HCT116 (cell line): Measurements from ENCODE around the gene SACM1L. TPM values are rescaled to one million over a fixed set of nuclear protein-coding genes. Genes with fewer than 3 reads are reported as not detected.

Experiments used
- ATAC-seq: fragments of 200-7000 bp; cut with Tn5 transposase; 2 replicates; pipeline ENCODE4 v1.9.1; 2020; ENCODE audit warnings: mild to moderate bottlenecking, moderate library complexity
- BruUV-seq: library from RNA; stranded (reverse); fragments of 400-500 nt; replicated peaks from 2 replicates; lab custom pipeline; 2021; lab: Mats Ljungman, UMichigan
- CTCF ChIA-PET: fragments of 300-600 bp; sonication (Branson Sonifier 250); formaldehyde crosslinking; loops from one replicate; lab custom pipeline; 2021; ENCODE audit warnings: antibody characterized with exemption; lab: Charles Lee
- POLR2A ChIA-PET: fragments of 300-600, 350-600 bp; sonication (Branson Sonifier 250); formaldehyde crosslinking; loops from one replicate; lab custom pipeline; 2021; ENCODE audit warnings: antibody characterized with exemption; lab: Charles Lee
- RAD21 ChIA-PET, 2 experiments: fragments of 300-600 bp; sonication (Branson Sonifier 250); formaldehyde crosslinking; loops; one replicate each; lab custom pipeline; 2023; ENCODE audit warnings: low total read pairs in 2 of 2; ENCODE audit not compliant: uncharacterized antibody in 2 of 2, unreplicated experiment in 2 of 2, low non-redundant PET in 1 of 2; lab: Charles Lee
- DNase-seq: peaks from one replicate; pipeline ENCODE4 v3.0.0-alpha.2; 2010; ENCODE audit warnings: low read depth, low spot score
- H2AFZ ChIP-seq: fragments of 200-600 bp; shearing (Covaris generic), sonication (generic); 2 replicates; pipeline ENCODE4 v1.6.1; 2017; ENCODE audit warnings: low read depth, mixed run types, mixed read lengths, antibody characterized with exemption, low read length; ENCODE audit not compliant: poor library complexity, severe bottlenecking
- H3K27ac ChIP-seq: 2 replicates; pipeline ENCODE4 v1.5.1; 2012; ENCODE audit warnings: low read depth, low read length
- H3K27me3 ChIP-seq: fragments of 200-600 bp; sonication (generic); 2 replicates; pipeline ENCODE4 v1.6.1; 2016; ENCODE audit warnings: mixed run types, low read length, mixed read lengths; ENCODE audit not compliant: insufficient read depth
- H3K36me3 ChIP-seq, 2 experiments: fragments of 200-500 bp in 1 of 2; fragments of 200-600 bp in 1 of 2; sonication (Bioruptor generic) in 1 of 2; sonication (generic) in 1 of 2; 2 replicates each; pipeline versions ENCODE4 v1.5.1 to v1.6.1; 2014 to 2016; ENCODE audit warnings: low read length in 2 of 2, inconsistent platforms in 1 of 2, mixed read lengths in 1 of 2, mixed run types in 1 of 2; ENCODE audit not compliant: insufficient read depth in 2 of 2, control insufficient read depth in 1 of 2
- H3K4me1 ChIP-seq, 2 experiments: fragments of 200-600 bp in 1 of 2; sonication (generic) in 1 of 2; 2 replicates each; pipeline versions ENCODE4 v1.5.1 to v1.6.1; 2012 to 2017; ENCODE audit warnings: low read length in 2 of 2, inconsistent platforms in 1 of 2, mild to moderate bottlenecking in 1 of 2, mixed read lengths in 1 of 2, mixed run types in 1 of 2, moderate library complexity in 1 of 2; ENCODE audit not compliant: insufficient read depth in 2 of 2, control insufficient read depth in 1 of 2
- H3K4me2 ChIP-seq: fragments of 200-600 bp; sonication (generic); 2 replicates; pipeline ENCODE4 v1.6.1; 2017; ENCODE audit warnings: mixed run types, low read length, mixed read lengths
- H3K4me3 ChIP-seq, 2 experiments: fragments of 200-600 bp in 1 of 2; sonication (generic) in 1 of 2; replicated peaks in 1 of 2; 2 replicates each; pipeline ENCODE4 v1.5.1; 2011 to 2016; ENCODE audit warnings: low read length in 2 of 2, control low read depth in 1 of 2, low read depth in 1 of 2, mild to moderate bottlenecking in 1 of 2, mixed read lengths in 1 of 2, mixed run types in 1 of 2
- H3K79me2 ChIP-seq: fragments of 200-600 bp; sonication (generic); 2 replicates; pipeline ENCODE4 v1.6.1; 2017; ENCODE audit warnings: mild to moderate bottlenecking, mixed run types, low read length, moderate library complexity, mixed read lengths; ENCODE audit not compliant: insufficient read depth
- H3K9ac ChIP-seq: fragments of 200-600 bp; sonication (generic); 2 replicates; pipeline ENCODE4 v1.6.1; 2016; ENCODE audit warnings: low read length, mixed read lengths
- H3K9me2 ChIP-seq: fragments of 200-600 bp; sonication (generic), shearing (Covaris generic); 2 replicates; pipeline ENCODE4 v1.6.1; 2017; ENCODE audit warnings: mixed run types, mild to moderate bottlenecking, moderate library complexity; ENCODE audit not compliant: insufficient read depth
- H3K9me3 ChIP-seq, 2 experiments: fragments of 200-500 bp in 1 of 2; fragments of 200-600 bp in 1 of 2; sonication (Bioruptor generic) in 1 of 2; sonication (generic) in 1 of 2; 2 replicates each; pipeline ENCODE4 v1.6.1; 2014 to 2017; ENCODE audit warnings: low read length in 2 of 2, mixed read lengths in 2 of 2, inconsistent platforms in 1 of 2, low read depth in 1 of 2, mild to moderate bottlenecking in 1 of 2, mixed run types in 1 of 2, moderate library complexity in 1 of 2; ENCODE audit not compliant: control insufficient read depth in 1 of 2, insufficient read depth in 1 of 2
- H4K20me1 ChIP-seq: fragments of 200-600 bp; sonication (generic), shearing (Covaris generic); 2 replicates; pipeline ENCODE4 v1.6.1; 2017; ENCODE audit warnings: mixed run types, mild to moderate bottlenecking, moderate library complexity; ENCODE audit not compliant: insufficient read depth
- CEBPB ChIP-seq: IDR thresholded peaks from 2 replicates; pipeline ENCODE4 v1.6.1; 2012; ENCODE audit warnings: low read depth
- ELF1 ChIP-seq: IDR thresholded peaks from 2 replicates; pipeline ENCODE4 v1.6.1; 2012; ENCODE audit warnings: low read depth, borderline replicate concordance
- EZH2 ChIP-seq: fragments of 200-600 bp; sonication (generic); IDR thresholded peaks from 2 replicates; pipeline ENCODE4 v1.6.1; 2017; ENCODE audit warnings: antibody characterized with exemption, mixed run types
- FOSL1 ChIP-seq: IDR thresholded peaks from 2 replicates; pipeline ENCODE4 v1.6.1; 2012; ENCODE audit warnings: low read depth
- JUND ChIP-seq: IDR thresholded peaks from 2 replicates; pipeline ENCODE4 v1.6.1; 2012
- POLR2A ChIP-seq: IDR thresholded peaks from 2 replicates; pipeline ENCODE4 v1.7.0; 2011; ENCODE audit warnings: borderline replicate concordance; ENCODE audit not compliant: insufficient read depth, insufficient read length; ENCODE audit errors: extremely low read depth
- POLR2AphosphoS5 ChIP-seq: IDR thresholded peaks from 2 replicates; pipeline ENCODE4 v1.6.1; 2011; ENCODE audit warnings: mild to moderate bottlenecking, low read depth, low read length, moderate library complexity
- RAD21 ChIP-seq: IDR thresholded peaks from 2 replicates; pipeline ENCODE4 v1.6.1; 2012; ENCODE audit warnings: low read depth, mild to moderate bottlenecking
- ZBTB33 ChIP-seq: IDR thresholded peaks from 2 replicates; pipeline ENCODE4 v1.6.1; 2011; ENCODE audit warnings: mild to moderate bottlenecking, low read length, moderate library complexity; ENCODE audit not compliant: insufficient replicate concordance; ENCODE audit errors: extremely low read depth
- ZNF274 ChIP-seq: fragments of 200-500 bp; sonication (Bioruptor generic); IDR thresholded peaks from 2 replicates; pipeline ENCODE4 v1.6.1; 2014; ENCODE audit warnings: mild to moderate bottlenecking, low read depth, low read length, inconsistent platforms
- intact Hi-C: fragments of 100-400 bp; cut with micrococcal nuclease; formaldehyde crosslinking; loops from 2 replicates; pipeline ENCODE4 v1.10.0; 2022
- total RNA-seq: library from RNA; stranded (reverse); gene quantifications from one replicate; pipeline ENCODE4 v1.2.1, GENCODE V29; 2021; ENCODE audit not compliant: unreplicated experiment

The SACM1L gene
- total RNA-seq, 1 experiment from 2014 or later, result 27.3 TPM

GRCh38 chr3:45640724-45641361, 48.4 kb upstream of the SACM1L start:
- H3K36me3 ChIP-seq, result peaks cover 0 to 7% of the 10 kb centered on the region in 2 experiments; a peak in 1 of 4 replicates
- H3K27ac ChIP-seq, result no peak overlapping the region
- H2AFZ ChIP-seq, result no peak overlapping the region
- no peak overlapping the region for H3K4me2 ChIP-seq
- no peaks in the 10 kb centered on the region for H3K9me3 ChIP-seq
- no peak for TF ChIP-seq RAD21
- no peak for TF ChIP-seq EZH2
- no peak for TF ChIP-seq ZBTB33
- TF ChIP-seq CEBPB, result no peak
- no peak for TF ChIP-seq ELF1
- no peak for TF ChIP-seq FOSL1
- POLR2A ChIA-PET, result no interaction called here
- peaks cover 2 to 35% of the 10 kb centered on the region in 2 experiments; a peak in 3 of 4 replicates for H3K4me1 ChIP-seq
- H3K79me2 ChIP-seq, result peaks cover 88% of the 10 kb centered on the region
- ATAC-seq, result no peak
- H3K4me3 ChIP-seq, result no peak overlapping the region
- no peaks in the 10 kb centered on the region for H3K9me2 ChIP-seq
- intact Hi-C loops, result no loop called here
- H3K9ac ChIP-seq, result no peak overlapping the region
- RAD21 ChIA-PET, result no interaction called here
- DNase-seq, result no peak
- BruUV-seq, result no TSS peak
- no peaks in the 10 kb centered on the region for H3K27me3 ChIP-seq
- no peaks in the 10 kb centered on the region for H4K20me1 ChIP-seq
- CTCF ChIA-PET, result no interaction called here

- Histone ChIP-seq H3K4me1 (peaks cover 2 to 44% of the 10 kb centered on the region in 2 experiments; a peak in 3 of 4 replicates), H3K27ac (no peak overlapping the region), H3K9me2 (no peaks in the 10 kb centered on the region), H3K9me3 (no peaks in the 10 kb centered on the region), H3K4me2 (no peak overlapping the region), H3K27me3 (no peaks in the 10 kb centered on the region), H3K4me3 (no peak overlapping the region), H3K9ac (no peak overlapping the region), H4K20me1 (no peaks in the 10 kb centered on the region), H2AFZ (no peak overlapping the region), H3K36me3 (no peaks in the 10 kb centered on the region), H3K79me2 (peaks cover 90% of the 10 kb centered on the region)
- POLR2A ChIA-PET, result no interaction called here
- intact Hi-C loops, result no loop called here
- no TSS peak for BruUV-seq
- CTCF ChIA-PET, result no interaction called here
- RAD21 ChIA-PET, result no interaction called here
- DNase-seq, result no peak
- ATAC-seq, result no peak
- TF ChIP-seq EZH2 (no peak), POLR2A (no peak), JUND (no peak), ZNF274 (no peak), POLR2AphosphoS5 (no peak)
- TF ChIP-seq, all 23 proteins: peak for 0
Observed at GRCh38 chr3:45641756-45642155, 47.4 kb upstream of the SACM1L start.
